IMR-90 (cell line): ENCODE data around the gene UNC13A. TPM values are rescaled to one million over a fixed set of nuclear protein-coding genes. Genes with fewer than 3 reads are reported as not detected.

ENCODE experiments used
- ATAC-seq: fragments of 200-7000 bp; cut with Tn5 transposase; 2 replicates; pipeline ENCODE4 v1.9.1; 2020; ENCODE audit warnings: low read depth, mild to moderate bottlenecking, moderate library complexity
- BruUV-seq: library from RNA; stranded (reverse); fragments of 400-500 nt; replicated peaks from 2 replicates; lab custom pipeline; 2021; lab: Mats Ljungman, UMichigan
- CTCF ChIA-PET: fragments of 300-600 bp; formaldehyde crosslinking; extraction: SDS; loops from one replicate; lab custom pipeline; 2021; ENCODE audit warnings: antibody characterized with exemption; lab: Yijun Ruan, JAX
- POLR2A ChIA-PET: fragments of 300-600 bp; sonication (Branson Sonifier 250); formaldehyde crosslinking; loops from one replicate; lab custom pipeline; 2022; ENCODE audit warnings: antibody characterized with exemption; ENCODE audit not compliant: unreplicated experiment; lab: Charles Lee
- DNase-seq: peaks from one replicate; pipeline ENCODE4 v3.0.0; 2013
- H2AFZ ChIP-seq: replicated peaks from 2 replicates; pipeline ENCODE3; 2013; ENCODE audit warnings: low read length, mild to moderate bottlenecking; ENCODE audit not compliant: poor library complexity
- H2AK5ac ChIP-seq: 2 replicates; pipeline ENCODE4 v1.6.1; 2013; ENCODE audit warnings: low read depth, low read length, inconsistent platforms
- H2AK9ac ChIP-seq: replicated peaks from 2 replicates; pipeline ENCODE3; 2013; ENCODE audit warnings: mild to moderate bottlenecking, low read depth, low read length, moderate library complexity; ENCODE audit not compliant: poor library complexity
- H2BK120ac ChIP-seq: 2 replicates; pipeline ENCODE4 v1.6.1; 2013; ENCODE audit warnings: low read depth, low read length, inconsistent platforms
- H2BK15ac ChIP-seq: 3 replicates; pipeline ENCODE4 v1.6.1; 2013; ENCODE audit warnings: low read depth, low read length, inconsistent platforms
- H2BK20ac ChIP-seq: 2 replicates; pipeline ENCODE4 v1.6.1; 2013; ENCODE audit warnings: low read depth, mild to moderate bottlenecking, inconsistent platforms, low read length, moderate library complexity
- H2BK5ac ChIP-seq: 2 replicates; pipeline ENCODE4 v1.6.1; 2013; ENCODE audit warnings: mild to moderate bottlenecking, low read depth, low read length, inconsistent platforms; ENCODE audit not compliant: poor library complexity, severe bottlenecking
- H3K14ac ChIP-seq: replicated peaks from 2 replicates; pipeline ENCODE4 v1.6.1; 2013; ENCODE audit warnings: low read depth, low read length, inconsistent platforms
- H3K18ac ChIP-seq: 2 replicates; pipeline ENCODE4 v1.6.1; 2013; ENCODE audit warnings: low read depth, low read length, control low read depth
- H3K23ac ChIP-seq: 2 replicates; pipeline ENCODE4 v1.6.1; 2013; ENCODE audit warnings: low read depth, low read length, inconsistent platforms
- H3K27ac ChIP-seq: 2 replicates; pipeline ENCODE4 v1.5.1; 2013; ENCODE audit warnings: mild to moderate bottlenecking, control low read depth, low read length; ENCODE audit not compliant: insufficient read depth
- H3K27me3 ChIP-seq: 2 replicates; pipeline ENCODE4 v1.6.1; 2013; ENCODE audit warnings: low read length; ENCODE audit not compliant: control insufficient read depth, insufficient read depth
- H3K36me3 ChIP-seq: 2 replicates; pipeline ENCODE4 v1.6.1; 2013; ENCODE audit warnings: low read length, mixed read lengths; ENCODE audit not compliant: control insufficient read depth, insufficient read depth
- H3K4ac ChIP-seq: 2 replicates; pipeline ENCODE4 v1.6.1; 2013; ENCODE audit warnings: low read depth, low read length, inconsistent platforms
- H3K4me1 ChIP-seq: 2 replicates; pipeline ENCODE4 v1.6.1; 2013; ENCODE audit warnings: low read length, mixed read lengths; ENCODE audit not compliant: control insufficient read depth, insufficient read depth
- H3K4me2 ChIP-seq: 2 replicates; pipeline ENCODE4 v1.6.1; 2013; ENCODE audit warnings: low read depth, mild to moderate bottlenecking, control low read depth, low read length, moderate library complexity
- H3K4me3 ChIP-seq: 2 replicates; pipeline ENCODE4 v1.5.1; 2013; ENCODE audit warnings: low read depth, mild to moderate bottlenecking, control low read depth, low read length, moderate library complexity; ENCODE audit not compliant: insufficient read depth
- H3K56ac ChIP-seq: 2 replicates; pipeline ENCODE4 v1.6.1; 2013; ENCODE audit warnings: low read length, inconsistent platforms; ENCODE audit not compliant: insufficient read depth; ENCODE audit errors: extremely low read depth
- H3K79me1 ChIP-seq, 2 experiments: 2 replicates each; pipeline ENCODE4 v1.6.1; 2013; ENCODE audit warnings: low read length in 2 of 2, inconsistent platforms in 1 of 2, low read depth in 1 of 2
- H3K9ac ChIP-seq: 2 replicates; pipeline ENCODE4 v1.6.1; 2013; ENCODE audit warnings: low read depth, low read length, control low read depth
- H3K9me1 ChIP-seq: 2 replicates; pipeline ENCODE4 v1.6.1; 2013; ENCODE audit warnings: low read length, inconsistent platforms; ENCODE audit not compliant: insufficient read depth
- H3K9me3 ChIP-seq: 2 replicates; pipeline ENCODE4 v1.6.1; 2013; ENCODE audit warnings: low read length; ENCODE audit not compliant: control insufficient read depth, insufficient read depth
- H4K20me1 ChIP-seq: 2 replicates; pipeline ENCODE4 v1.6.1; 2013; ENCODE audit warnings: low read length, inconsistent platforms; ENCODE audit not compliant: insufficient read depth
- H4K5ac ChIP-seq: 2 replicates; pipeline ENCODE4 v1.6.1; 2013; ENCODE audit warnings: mild to moderate bottlenecking, low read depth, low read length, control low read depth
- H4K8ac ChIP-seq, 2 experiments: 2 replicates each; pipeline ENCODE4 v1.6.1; 2013; ENCODE audit warnings: low read depth in 2 of 2, low read length in 2 of 2, control low read depth in 1 of 2, inconsistent platforms in 1 of 2
- H4K91ac ChIP-seq: 2 replicates; pipeline ENCODE4 v1.6.1; 2013; ENCODE audit warnings: low read depth, low read length, inconsistent platforms; ENCODE audit not compliant: insufficient read depth
- CEBPB ChIP-seq: IDR thresholded peaks from 2 replicates; pipeline ENCODE4 v1.6.1; 2012; ENCODE audit warnings: low read depth, low read length, improper control_type of control experiment
- CHD1 ChIP-seq: IDR thresholded peaks from 2 replicates; pipeline ENCODE4 v1.6.1; 2012; ENCODE audit warnings: low read depth, low read length, improper control_type of control experiment
- NFE2L2 ChIP-seq: fragments of 150-350 bp; IDR thresholded peaks from 2 replicates; pipeline ENCODE4 v1.6.1; 2016; ENCODE audit warnings: low read depth, mild to moderate bottlenecking, low read length
- POLR2A ChIP-seq: IDR thresholded peaks from 2 replicates; pipeline ENCODE4 v1.6.1; 2012; ENCODE audit warnings: mild to moderate bottlenecking, low read depth, low read length
- RAD21 ChIP-seq: IDR thresholded peaks from 2 replicates; pipeline ENCODE4 v1.6.1; 2012; ENCODE audit warnings: low read length, improper control_type of control experiment
- RFX5 ChIP-seq: IDR thresholded peaks from 2 replicates; pipeline ENCODE4 v1.8.0; 2012; ENCODE audit warnings: low read depth, mild to moderate bottlenecking, low read length, moderate library complexity
- WGBS, 2 experiments: methylation state at CpG; one replicate each; pipeline versions ENCODE4 v1.1.5 to v1.1.7; 2013; ENCODE audit warnings: missing lambda C conversion rate in 2 of 2; ENCODE audit not compliant: insufficient read length in 1 of 2; ENCODE audit errors: extremely low coverage in 2 of 2; 5-methylcytosine and 5-hydroxymethylcytosine counted together
- dilution Hi-C: fragments of 300-500 bp; cut with HindIII; formaldehyde crosslinking; loops from one replicate; pipeline ENCODE4 v1.14.3; 2018; ENCODE audit warnings: low sequenced_read_pairs; ENCODE audit not compliant: unreplicated experiment
- in situ Hi-C: fragments of 300-500 bp; cut with MboI; formaldehyde crosslinking; loops from 3 replicates; pipeline ENCODE4 v1.14.3; 2019; ENCODE audit warnings: low sequenced_read_pairs, inconsistent platforms, mixed read lengths
- intact Hi-C: fragments of 100-400 bp; cut with micrococcal nuclease; formaldehyde crosslinking; loops from 2 replicates; pipeline ENCODE4 v1.10.0; 2022
- polyA plus RNA-seq, 3 experiments: library from polyadenylated mRNA; depleted of rRNA; stranded (reverse); fragments of >200 nt; gene quantifications; 2 replicates each; pipeline ENCODE4 v1.2.3, GENCODE V29; 2012; ENCODE audit warnings: low replicate concordance in 1 of 3
- total RNA-seq: library from RNA; depleted of rRNA; stranded (reverse); fragments of >200 nt; gene quantifications from 2 replicates; pipeline ENCODE4 v1.2.3, GENCODE V29; 2012
- TF ChIP-seq, protein P1 (sequence below): conservative IDR thresholded peaks from 2 replicates; pipeline ENCODE4 v1.5.1; 2012; ENCODE audit warnings: mild to moderate bottlenecking, low read depth, low read length, improper control_type of control experiment
- TF ChIP-seq, protein P2 (sequence below): fragments of 150-350 bp; IDR thresholded peaks from 2 replicates; pipeline ENCODE4 v1.6.1; 2017; ENCODE audit warnings: mild to moderate bottlenecking, antibody characterized with exemption, low read length, low read depth

Gene UNC13A
- total and polyA plus RNA-seq, 2 of the 4 experiments (the other 2 are of a cell fraction): 0.18 to 0.22 TPM

DNA sequence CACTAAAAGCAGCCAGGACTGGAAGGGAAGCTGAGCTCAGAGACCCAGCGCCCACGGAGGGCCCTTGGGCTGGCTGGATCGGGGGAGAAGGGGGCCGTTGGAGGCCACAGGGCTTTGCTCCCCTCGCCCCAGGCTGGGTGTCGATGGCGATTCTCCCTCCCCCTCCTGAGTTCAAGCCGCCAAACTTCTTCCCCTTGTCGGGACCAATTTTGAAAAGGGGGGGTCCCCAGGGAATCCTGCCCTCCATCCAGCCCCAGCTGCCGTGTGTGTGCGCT is 71.5 kb downstream of the UNC13A start:
- dilution Hi-C loops (no loop called here), in situ Hi-C loops (no loop called here), intact Hi-C loops (no loop called here)
- Histone ChIP-seq H3K4me1 (no peaks in the 10 kb centered on the region), H4K5ac (no peak overlapping the region), H2BK20ac (no peak overlapping the region), H4K20me1 (no peaks in the 10 kb centered on the region), H3K36me3 (no peaks in the 10 kb centered on the region), H3K4ac (no peak overlapping the region), H4K8ac (no peak overlapping the region), H3K14ac (no peak overlapping the region), H2BK120ac (no peak overlapping the region), H3K9ac (no peak overlapping the region; the same call in 1 of the 2 replicates), H4K91ac (no peak overlapping the region), H3K18ac (no peak overlapping the region), H3K9me1 (no peaks in the 10 kb centered on the region), H2AFZ (peak overlapping the region; percentile 53), H3K56ac (no peak overlapping the region), H3K27ac (no peak overlapping the region), H3K9me3 (peaks cover 3% of the 10 kb centered on the region), H2AK5ac (no peak overlapping the region), H3K23ac (no peak overlapping the region), H3K4me3 (no peak overlapping the region), H2AK9ac (no peak overlapping the region), H2BK15ac (no peak overlapping the region), H2BK5ac (no peak overlapping the region), H3K79me1 (no peaks in the 10 kb centered on the region), H3K4me2 (peak overlapping the region; percentile 71), H3K27me3 (peaks cover 6% of the 10 kb centered on the region)
- ATAC-seq (no peak), DNase-seq (no peak)
- WGBS, 2 experiments: no CpG with 5 or more reads among the region's 11 CpGs
- ChIA-PET CTCF (interaction anchor here (1.4 kb wide), 1 partner anchor 150 kb away, joined by 3 read pairs; no protein-coding TSS in a partner anchor), POLR2A (no interaction called here)
- no TSS peak for BruUV-seq
- TF ChIP-seq RAD21 (no peak), CHD1 (no peak), NFE2L2 (no peak), POLR2A (no peak), RFX5 (no peak), CEBPB (no peak)
- TF ChIP-seq, protein P1, sequence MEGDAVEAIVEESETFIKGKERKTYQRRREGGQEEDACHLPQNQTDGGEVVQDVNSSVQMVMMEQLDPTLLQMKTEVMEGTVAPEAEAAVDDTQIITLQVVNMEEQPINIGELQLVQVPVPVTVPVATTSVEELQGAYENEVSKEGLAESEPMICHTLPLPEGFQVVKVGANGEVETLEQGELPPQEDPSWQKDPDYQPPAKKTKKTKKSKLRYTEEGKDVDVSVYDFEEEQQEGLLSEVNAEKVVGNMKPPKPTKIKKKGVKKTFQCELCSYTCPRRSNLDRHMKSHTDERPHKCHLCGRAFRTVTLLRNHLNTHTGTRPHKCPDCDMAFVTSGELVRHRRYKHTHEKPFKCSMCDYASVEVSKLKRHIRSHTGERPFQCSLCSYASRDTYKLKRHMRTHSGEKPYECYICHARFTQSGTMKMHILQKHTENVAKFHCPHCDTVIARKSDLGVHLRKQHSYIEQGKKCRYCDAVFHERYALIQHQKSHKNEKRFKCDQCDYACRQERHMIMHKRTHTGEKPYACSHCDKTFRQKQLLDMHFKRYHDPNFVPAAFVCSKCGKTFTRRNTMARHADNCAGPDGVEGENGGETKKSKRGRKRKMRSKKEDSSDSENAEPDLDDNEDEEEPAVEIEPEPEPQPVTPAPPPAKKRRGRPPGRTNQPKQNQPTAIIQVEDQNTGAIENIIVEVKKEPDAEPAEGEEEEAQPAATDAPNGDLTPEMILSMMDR: no peak
- TF ChIP-seq, protein P2, sequence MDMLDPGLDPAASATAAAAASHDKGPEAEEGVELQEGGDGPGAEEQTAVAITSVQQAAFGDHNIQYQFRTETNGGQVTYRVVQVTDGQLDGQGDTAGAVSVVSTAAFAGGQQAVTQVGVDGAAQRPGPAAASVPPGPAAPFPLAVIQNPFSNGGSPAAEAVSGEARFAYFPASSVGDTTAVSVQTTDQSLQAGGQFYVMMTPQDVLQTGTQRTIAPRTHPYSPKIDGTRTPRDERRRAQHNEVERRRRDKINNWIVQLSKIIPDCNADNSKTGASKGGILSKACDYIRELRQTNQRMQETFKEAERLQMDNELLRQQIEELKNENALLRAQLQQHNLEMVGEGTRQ: no peak
